NCI-H446 (cell line): Measurements from ENCODE around the gene LPP.

ENCODE experiments used
- DNase-seq, 2 experiments: peaks; one replicate each; lab custom pipeline; 2025; lab: John Stamatoyannopoulos, UW

The LPP gene

GRCh38 chr3:188877381-188877780, 723.4 kb downstream of the LPP start:
- no peak for DNase-seq

- no peak for DNase-seq
Measured at GRCh38 chr3:188878076-188878475, 724.1 kb downstream of the LPP start.

GRCh38 chr3:188881954-188882641, 728.1 kb downstream of the LPP start:
- no peak for DNase-seq

- DNase-seq, result no peak
Measured at GRCh38 chr3:188884299-188885043, 730.5 kb downstream of the LPP start.

- no peak for DNase-seq
Measured at GRCh38 chr3:188888321-188889053, 734.5 kb downstream of the LPP start.

- peak; percentile 66 to 74 for DNase-seq
Measured at GRCh38 chr3:188889054-188889491, 735.1 kb downstream of the LPP start.

- DNase-seq, result no peak
Measured at GRCh38 chr3:188890572-188891270, 736.8 kb downstream of the LPP start.

- no peak for DNase-seq
Measured at GRCh38 chr3:188899881-188900280, 745.9 kb downstream of the LPP start.

GRCh38 chr3:188900421-188900951, 746.5 kb downstream of the LPP start:
- DNase-seq, result peak in 1 of 2 experiments; percentile 7

- no peak for DNase-seq
Measured at GRCh38 chr3:188901126-188901525, 747.2 kb downstream of the LPP start.

GRCh38 chr3:188901671-188902287, 747.8 kb downstream of the LPP start:
- DNase-seq, result no peak

GRCh38 chr3:188904670-188905069, 750.7 kb downstream of the LPP start:
- DNase-seq, result no peak

GRCh38 chr3:188905547-188905946, 751.6 kb downstream of the LPP start:
- no peak for DNase-seq

- DNase-seq, result peak; percentile 74 to 96
Measured at GRCh38 chr3:188906236-188906635, 752.3 kb downstream of the LPP start.

- DNase-seq, result no peak
Measured at GRCh38 chr3:188908002-188908850, 754.3 kb downstream of the LPP start.

- no peak for DNase-seq
Measured at GRCh38 chr3:188911026-188911850, 757.3 kb downstream of the LPP start.

GRCh38 chr3:188913084-188913483, 759.1 kb downstream of the LPP start:
- no peak for DNase-seq

- DNase-seq, result no peak
Measured at GRCh38 chr3:188914552-188914951, 760.6 kb downstream of the LPP start.

GRCh38 chr3:188915127-188915526, 761.2 kb downstream of the LPP start:
- no peak for DNase-seq
